Left renal cortex interstitium (tissue), 4 donors: ENCODE measurements around the gene MOB3B. TPM values are rescaled to one million over a fixed set of nuclear protein-coding genes. Genes with fewer than 3 reads are reported as not detected.

Source experiments
- DNase-seq, 4 donors: peaks; one replicate each; pipeline ENCODE4 v3.0.0-alpha.2; 2013; ENCODE audit warnings: low read depth in 4 of 4, low spot score in 2 of 4, missing footprints in 1 of 4
- polyA plus RNA-seq, 4 donors: library from polyadenylated mRNA; unstranded; fragments of 120-200 nt; gene quantifications; one replicate each; pipeline ENCODE4 v1.2.1, GENCODE V29; 2013; ENCODE audit not compliant: insufficient read length in 4 of 4

MOB3B gene
- polyA plus RNA-seq, 4 donors: 21.2 to 23.9 (median 22.4) TPM

DNA sequence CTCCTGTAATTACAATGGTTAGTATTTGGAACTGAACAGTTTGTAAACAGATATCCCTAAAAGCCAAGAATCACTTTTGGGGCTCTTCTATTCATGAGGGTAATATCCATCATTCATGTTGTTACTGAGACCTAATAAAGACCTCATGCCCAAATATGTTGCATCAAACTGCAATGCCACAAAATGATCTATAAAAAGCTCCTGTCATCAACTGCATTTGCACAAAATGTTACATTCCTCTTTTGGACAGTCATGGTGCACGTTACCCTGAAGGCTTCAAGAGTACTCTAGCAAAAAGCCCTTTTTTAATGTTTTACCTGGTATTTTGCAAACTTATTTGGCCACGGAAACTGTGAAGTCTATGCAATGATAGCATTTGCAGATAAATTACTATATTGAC is 218.4 kb downstream of the MOB3B start:
- DNase-seq: no peak

DNA sequence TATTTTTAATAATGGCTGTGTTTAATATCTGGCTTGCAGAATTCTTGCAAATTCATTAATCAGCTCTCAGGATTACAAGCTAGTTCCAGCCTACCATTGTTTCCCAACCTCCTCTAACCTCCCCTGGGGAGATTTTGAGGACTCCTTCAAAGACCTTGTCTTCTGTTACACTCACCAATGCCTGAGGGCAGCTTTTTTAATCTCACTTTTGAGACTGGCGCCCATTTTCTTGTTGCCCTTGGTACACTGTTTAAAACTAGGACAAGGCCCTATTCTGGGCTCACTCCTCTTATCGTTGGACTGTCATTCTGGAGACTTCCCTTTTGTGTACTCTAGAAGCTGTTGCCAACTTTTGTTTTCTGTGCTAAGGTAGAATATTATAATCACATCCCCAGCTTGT is 219.0 kb downstream of the MOB3B start:
- DNase-seq: no peak

DNA sequence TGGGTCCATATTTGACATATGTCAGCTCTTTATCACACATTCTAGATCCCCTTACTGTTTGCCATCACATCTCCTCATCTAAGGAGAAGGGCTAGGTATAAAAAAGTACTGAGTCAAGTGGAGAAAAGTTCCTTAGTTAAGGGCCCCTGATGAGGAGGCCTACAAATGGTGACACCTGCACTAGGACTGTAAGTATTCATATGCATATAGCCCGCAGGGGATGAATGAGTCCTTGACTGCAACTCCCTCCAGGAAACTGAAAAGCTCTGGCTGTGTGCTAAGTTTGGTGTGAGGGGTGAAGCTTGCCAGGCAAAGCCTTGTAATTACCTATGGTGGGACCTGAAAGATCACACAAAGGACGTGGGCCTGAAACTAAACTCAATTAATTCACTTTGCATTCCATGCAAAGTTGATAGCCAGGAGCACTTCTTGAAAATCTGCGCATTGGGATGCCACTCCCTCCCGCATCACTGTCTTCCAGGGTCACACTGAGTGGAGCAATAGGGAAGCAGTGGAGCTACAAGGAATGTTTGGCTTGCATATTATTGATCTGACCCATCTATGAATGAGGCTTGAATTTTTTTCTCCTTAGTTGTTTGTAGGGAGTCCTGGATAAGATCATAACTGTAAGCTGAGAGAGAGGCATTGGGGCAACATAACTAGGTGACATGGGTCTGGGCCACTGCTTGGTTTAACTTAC is 220.8 kb downstream of the MOB3B start:
- no peak for DNase-seq

DNA sequence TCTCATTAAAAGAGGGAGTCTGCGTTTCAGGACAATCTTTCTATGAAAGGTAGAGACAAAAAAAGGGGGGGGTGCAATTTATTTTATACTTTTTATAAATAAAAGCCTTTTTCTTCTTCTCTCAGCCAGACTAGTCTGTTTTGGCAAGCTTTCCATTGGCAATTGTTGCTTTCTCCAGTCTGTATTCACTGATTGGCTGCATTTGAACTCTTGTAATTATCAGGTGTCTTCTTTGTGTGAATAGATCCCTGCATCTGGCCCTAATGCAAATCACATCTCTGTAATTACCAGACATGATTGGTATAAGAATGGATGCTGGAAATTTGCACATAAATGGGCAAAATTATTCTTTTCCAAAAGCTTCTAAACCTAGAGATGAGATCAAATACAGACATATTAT is 225.1 kb downstream of the MOB3B start:
- DNase-seq: no peak

DNA sequence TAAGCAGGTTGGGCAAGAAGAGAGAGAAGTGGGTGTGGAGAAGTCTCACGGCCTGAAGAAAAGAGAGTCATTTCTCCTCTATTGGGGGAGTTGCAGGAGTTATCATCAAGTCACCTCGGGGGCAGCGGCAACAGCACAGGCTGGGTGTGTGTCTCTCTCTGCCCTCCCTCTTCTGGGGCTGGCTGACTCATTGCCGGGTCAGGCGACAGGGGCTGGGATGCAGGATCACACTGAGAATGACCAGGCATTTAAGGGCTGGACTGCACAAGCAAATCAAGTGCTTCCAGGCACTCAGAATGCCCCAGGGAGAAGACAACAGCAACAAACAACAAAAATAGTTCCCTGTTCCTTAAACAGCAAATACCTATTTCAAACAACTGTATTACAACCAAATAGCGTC is 226.4 kb downstream of the MOB3B start:
- DNase-seq: no peak

DNA sequence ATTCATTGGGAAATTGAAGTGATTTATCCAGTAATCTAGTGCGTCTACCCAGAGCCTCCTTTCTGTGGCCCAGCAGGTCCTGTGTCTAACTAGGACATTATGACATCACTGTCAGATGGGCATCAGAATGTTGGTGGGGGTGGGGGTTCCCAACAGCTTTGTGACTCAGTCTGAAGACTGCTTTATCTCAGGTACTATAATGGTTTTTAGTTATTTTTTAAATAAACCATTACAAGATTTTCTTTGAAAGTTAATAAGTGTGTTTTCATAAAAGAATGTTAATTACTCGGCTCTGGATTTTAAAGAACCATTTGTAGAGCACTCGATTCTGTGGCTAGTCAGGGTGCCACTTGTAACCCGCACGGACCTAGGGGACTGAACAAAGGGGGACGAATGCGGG is 232.6 kb downstream of the MOB3B start, which contains the start of gene EQTN:
TSS of gene EQTN (minus strand) at position 101 of the 400 bp plus-strand sequence. CDS start at position 6, 95 bp downstream.
- DNase-seq: no peak

DNA sequence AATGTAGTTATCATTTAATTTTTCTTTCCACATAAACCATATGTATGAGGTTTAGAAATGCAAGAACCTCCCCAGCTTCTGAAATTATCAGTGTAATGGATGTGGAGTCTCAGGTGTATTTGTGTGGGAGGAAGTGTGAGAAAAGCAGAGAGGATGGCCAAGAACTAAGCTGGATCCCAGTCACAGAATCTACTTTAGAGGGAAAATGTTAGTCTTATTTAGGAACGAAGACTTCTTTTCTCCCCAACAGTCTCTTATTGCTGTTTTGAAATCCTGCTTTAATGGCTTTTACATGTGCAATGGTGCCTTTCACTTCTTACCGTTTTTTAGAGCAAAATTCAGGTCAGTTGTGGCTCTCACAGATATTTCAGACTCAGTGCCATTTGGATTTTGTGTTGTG is 235.6 kb downstream of the MOB3B start:
- no peak for DNase-seq

DNA sequence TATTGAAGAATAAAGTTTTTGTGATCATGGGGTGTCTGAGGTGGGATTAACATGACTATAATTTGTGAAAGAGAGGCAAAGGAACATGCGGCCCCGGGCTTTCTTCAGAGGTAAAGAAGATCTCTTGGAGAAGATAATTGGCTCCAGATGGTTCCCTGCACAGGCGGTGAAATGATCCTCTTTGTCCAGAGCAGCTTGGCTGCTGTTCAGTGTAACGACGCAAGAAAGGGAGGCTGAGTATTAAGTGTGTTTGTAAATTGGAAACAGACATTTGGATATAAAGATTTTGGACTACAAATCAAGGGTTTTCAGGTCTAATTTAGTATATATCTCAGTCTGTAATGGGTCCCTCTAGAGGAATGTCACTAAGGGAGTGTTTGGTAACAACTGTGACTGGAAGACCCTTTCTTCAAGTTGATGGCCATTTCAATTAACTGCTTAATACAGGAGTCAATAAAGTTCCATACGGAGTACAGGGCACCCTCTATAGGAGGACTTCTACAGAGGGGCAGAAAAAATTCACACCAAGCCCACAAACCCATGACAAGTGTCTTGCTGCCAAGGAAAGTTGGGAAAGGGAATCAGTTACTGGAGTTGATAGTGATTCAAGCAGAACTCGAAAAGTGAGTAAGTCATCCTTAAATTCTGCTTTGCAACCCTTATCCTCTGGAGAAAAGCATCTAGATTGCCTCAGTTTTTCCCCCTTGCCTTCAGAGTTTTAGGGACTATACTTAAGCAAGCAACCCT is 236.8 kb downstream of the MOB3B start:
- DNase-seq: no peak

DNA sequence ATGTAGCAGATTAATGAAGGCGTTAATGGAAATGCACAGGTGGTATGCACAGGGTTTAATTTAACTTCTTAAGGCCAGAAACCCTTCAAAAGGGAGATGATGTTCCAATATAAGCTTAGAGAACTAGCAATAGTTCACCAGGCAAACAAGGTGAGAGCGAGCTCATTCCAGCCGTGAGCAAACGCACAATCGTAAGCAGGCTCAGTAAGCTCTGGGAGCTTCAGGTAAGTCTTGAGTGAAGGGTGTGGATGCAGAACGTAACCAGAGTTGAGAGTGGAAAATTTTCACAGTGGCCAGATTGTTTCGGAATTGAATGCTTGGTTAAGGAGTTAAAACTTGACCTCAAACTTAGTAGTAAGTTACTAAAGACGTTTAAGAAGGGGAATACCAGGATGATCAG is 238.3 kb downstream of the MOB3B start:
- DNase-seq: no peak

DNA sequence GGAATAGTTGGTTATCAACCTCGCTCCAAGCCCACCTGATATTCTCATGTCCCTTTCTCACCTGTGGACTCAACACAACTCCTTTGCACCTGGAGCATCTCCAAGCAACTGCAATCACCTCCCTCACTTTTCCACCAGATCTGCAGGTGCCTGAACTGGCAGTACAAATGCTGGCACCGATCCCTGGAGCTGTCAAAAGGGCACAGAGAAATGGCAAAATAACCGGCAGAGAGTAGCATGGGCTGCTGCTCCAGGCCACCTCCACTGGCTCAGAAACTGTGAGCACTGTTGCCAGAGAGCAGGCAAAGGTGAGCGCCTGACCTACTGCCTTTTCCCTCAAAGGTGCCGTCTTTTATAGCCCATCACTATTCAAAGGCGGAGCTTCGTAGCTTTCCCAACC is 247.3 kb downstream of the MOB3B start:
- DNase-seq: no peak

DNA sequence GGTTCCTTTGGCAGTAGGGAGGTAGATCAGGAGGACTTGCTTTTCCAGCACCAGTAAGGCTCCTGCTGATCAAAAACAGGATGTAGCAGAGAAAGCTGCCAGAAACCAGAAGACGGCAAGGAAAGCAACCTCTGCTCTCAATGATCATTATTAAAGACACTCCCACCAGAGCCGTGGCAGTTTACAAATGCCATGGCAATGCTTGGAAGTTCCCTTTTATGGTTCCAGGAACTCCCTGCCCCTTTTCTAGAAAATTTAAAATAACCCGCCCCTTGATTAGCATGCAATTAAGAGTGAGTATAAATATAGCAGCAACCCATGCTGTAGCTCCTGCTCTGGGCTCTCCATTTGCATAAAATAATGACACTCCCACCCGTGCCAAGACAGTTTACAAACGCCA is 248.8 kb downstream of the MOB3B start:
- DNase-seq: peak in 1 of 4 donors; percentile 3

DNA sequence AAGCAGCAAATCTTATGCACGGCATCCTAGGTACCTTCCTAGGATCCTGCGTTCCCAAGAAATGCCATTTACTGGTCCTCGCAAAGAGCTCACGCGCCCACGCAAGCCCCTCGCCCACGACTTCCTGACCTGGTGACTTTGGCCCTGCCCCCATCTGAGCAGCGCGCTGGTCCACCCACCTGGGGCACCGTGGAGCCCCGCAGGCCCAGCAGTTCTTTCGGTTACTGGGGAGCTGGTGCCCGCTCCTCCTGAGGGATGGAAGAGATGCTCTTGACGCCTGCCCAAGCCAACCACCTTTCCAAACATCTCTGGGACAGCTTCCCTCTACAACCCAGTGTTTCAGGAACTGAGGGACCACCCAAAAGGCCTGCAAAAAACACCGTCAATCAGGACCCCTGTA is 249.4 kb downstream of the MOB3B start:
- no peak for DNase-seq

DNA sequence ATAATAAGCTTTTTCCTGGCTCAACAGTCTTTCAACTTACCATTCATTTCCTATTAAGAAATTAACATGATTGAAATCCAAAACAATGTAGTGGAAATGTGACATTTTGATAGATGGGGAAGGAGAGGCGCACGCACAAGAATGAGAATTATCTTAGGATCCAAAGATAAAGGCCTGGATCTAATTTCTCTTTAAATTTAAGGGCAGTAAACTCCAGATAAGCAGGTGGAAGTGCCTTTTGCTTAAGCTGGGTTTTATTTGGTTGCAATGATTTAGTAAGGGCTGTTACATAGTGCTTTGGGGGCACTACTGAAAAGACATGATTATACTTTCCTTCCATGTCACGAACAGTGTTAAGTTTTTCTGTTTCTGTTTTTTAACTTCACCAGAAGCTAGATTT is 250.0 kb downstream of the MOB3B start:
- no peak for DNase-seq

DNA sequence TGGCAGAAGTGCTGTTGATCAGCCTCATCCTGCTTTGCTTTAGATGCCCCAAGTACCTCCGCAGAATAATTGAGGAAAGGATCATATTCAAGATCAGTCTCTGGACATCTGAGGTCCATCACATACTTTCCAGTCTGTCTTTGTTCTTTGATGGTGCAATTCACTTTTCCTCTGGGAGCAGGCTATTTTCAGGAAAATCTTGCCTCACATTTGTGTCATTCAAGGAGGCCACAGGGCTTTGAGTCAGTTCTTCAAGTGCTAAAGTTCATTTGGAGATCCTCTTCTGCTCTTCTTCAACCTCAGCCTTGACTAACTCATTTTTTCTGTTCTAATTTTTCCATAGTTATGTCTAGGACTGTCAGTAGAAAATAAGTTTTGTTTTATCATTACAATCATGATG is 251.2 kb downstream of the MOB3B start:
- no peak for DNase-seq

DNA sequence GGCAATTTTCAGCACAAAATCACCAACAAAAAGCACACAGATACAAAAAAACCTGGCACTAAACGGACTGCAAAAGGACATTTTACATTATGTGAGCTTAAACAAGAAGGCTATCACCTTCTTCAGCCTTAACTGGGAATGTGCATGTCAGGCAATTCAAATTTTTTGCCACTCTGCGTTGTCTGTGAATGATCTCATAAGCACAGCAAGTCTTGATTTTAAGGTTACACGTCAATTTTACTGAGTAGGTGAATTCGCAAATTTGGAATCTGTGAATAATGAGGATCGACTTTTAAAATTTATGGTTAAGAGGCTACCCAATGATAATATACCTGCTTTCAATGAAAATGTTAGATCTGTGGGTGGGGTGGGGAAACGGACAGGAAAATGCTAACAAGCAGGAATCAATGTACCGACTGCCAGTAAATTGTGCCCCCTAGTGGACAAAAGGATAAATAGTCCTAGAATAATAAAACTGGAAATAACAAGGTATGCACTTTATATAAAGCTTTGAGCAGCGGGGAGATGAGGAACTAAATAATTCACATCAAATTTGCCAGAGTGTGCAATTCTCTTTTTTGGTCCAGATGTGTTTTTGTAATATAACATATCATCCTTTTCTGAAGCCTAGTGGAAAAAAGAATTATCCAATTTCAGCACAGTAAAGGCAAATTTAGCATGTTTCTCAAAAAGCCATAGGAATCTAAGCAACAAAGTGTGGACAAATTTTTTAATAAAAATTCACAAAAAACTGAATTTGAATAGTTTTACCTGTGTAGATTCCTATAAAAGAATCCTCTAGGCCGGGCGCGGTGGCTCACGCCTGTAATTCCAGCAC is 253.2 kb downstream of the MOB3B start:
- DNase-seq: peak; percentile 22 to 56 (median 34)

Other genes with a start within 250 kb of the MOB3B start
- gene EQTN, start 232.7 kb downstream of the MOB3B start, polyA plus RNA-seq: under 1 TPM in 3 of 4 donors, not detected in 1; 0.34 to 0.39 (median 0.35) TPM
- not detected for gene IFNK, start 5.5 kb downstream of the MOB3B start, polyA plus RNA-seq
- 10 to 100 TPM; 16.4 to 31.5 (median 20.5) TPM for gene C9orf72, start 43.7 kb upstream of the MOB3B start, polyA plus RNA-seq